NCI-H1105 (cell line): Measurements from ENCODE around the gene RXYLT1.
"Not testable (repeated sequence)": the region's sequence is repeated elsewhere in the genome, so short reads cannot be mapped to it uniquely, and the experiment has no call there.

Experiments
- DNase-seq: peaks from one replicate; lab custom pipeline; 2025; lab: John Stamatoyannopoulos, UW

RXYLT1 gene, protein sequence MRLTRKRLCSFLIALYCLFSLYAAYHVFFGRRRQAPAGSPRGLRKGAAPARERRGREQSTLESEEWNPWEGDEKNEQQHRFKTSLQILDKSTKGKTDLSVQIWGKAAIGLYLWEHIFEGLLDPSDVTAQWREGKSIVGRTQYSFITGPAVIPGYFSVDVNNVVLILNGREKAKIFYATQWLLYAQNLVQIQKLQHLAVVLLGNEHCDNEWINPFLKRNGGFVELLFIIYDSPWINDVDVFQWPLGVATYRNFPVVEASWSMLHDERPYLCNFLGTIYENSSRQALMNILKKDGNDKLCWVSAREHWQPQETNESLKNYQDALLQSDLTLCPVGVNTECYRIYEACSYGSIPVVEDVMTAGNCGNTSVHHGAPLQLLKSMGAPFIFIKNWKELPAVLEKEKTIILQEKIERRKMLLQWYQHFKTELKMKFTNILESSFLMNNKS

DNA sequence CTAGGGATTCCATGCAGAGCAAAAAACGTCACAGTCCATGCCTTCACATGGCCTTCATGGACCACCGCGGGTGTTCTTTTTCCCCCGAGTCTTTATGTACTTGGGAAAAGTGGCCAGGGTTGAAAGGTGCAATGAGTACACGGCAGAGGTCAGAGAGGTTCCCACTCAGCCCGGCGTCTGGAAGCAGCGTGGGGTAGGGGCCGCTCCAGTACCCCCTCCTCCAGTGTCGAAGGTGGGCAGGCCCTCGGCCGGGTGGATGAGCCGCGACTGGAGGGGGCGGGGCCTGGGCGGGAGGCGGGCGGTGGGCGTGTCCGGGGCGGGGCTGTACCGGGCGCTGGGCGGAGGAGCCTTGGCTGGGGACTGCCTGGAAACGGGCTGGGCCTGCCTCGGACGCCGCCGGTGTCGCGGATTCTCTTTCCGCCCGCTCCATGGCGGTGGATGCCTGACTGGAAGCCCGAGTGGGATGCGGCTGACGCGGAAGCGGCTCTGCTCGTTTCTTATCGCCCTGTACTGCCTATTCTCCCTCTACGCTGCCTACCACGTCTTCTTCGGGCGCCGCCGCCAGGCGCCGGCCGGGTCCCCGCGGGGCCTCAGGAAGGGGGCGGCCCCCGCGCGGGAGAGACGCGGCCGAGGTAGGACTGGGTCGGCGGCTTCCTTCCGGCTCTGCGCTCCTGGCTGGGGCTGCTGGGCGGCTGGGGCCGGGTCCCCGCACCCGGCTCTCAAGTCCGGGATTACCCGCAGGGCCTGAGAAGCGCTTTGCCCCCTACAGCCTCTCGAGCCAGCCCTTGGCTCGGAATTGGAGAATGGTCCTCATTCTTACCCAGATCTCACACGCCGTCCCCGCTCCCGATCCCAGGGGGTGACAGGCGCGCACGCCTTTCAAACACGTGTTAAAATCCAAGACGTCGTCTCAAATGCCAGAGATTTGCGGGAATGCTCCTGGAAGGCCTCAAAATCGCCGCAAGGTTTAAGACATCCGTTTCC, at the start of gene RXYLT1:
RXYLT1 (plus strand) TSS at position 412 of the 984 bp plus-strand sequence; CDS start at position 464, 52 bp downstream.
- DNase-seq = peak; percentile 80

- not testable (repeated sequence) for DNase-seq
Observed at GRCh38 chr12:63732779-63733178, 46.9 kb upstream of the RXYLT1 start.

DNA sequence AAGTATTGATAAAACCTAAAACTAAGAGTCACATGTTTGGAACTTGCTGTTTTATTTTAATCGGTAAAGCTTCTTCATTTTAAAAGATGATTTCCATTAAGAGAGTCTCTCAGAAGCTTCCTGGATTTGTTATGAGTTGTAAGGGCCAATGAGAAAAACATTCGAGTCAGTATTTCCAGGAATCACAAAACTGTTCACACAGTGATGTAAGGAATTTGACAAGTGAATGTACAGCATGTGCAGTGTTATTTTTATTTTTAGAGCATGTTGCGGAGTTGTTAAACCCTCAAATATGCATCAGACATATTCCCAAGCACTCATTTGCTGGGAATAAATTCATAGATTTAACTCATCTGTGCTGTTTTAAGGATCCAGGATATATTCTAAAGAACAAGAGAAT, 46.1 kb upstream of the RXYLT1 start:
- DNase-seq = not testable (repeated sequence)

DNA sequence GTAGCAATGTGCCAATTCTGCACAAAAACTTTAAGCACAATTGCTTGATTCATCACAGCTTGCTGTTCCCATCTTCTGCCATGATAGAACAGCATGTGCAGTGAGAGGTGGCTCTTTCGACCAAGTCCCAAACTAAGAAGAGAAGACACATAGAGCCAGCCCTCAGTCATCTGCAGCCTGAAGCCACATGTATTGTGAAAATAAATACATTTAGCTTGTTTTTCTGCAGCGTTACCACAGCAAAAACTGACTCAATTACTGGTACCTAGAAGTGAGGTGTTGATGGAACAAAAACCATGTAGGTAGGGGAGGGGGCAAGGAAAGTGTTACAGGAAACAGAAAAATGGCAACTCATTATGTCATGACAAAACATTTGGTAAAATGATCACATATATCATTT, 39.2 kb upstream of the RXYLT1 start:
- not testable (repeated sequence) for DNase-seq

- not testable (repeated sequence) for DNase-seq
Observed at GRCh38 chr12:63741431-63741830, 38.3 kb upstream of the RXYLT1 start.

GRCh38 chr12:63744110-63744509, 35.6 kb upstream of the RXYLT1 start:
- not testable (repeated sequence) for DNase-seq

GRCh38 chr12:63746470-63746869, 33.2 kb upstream of the RXYLT1 start:
- DNase-seq = not testable (repeated sequence)

DNA sequence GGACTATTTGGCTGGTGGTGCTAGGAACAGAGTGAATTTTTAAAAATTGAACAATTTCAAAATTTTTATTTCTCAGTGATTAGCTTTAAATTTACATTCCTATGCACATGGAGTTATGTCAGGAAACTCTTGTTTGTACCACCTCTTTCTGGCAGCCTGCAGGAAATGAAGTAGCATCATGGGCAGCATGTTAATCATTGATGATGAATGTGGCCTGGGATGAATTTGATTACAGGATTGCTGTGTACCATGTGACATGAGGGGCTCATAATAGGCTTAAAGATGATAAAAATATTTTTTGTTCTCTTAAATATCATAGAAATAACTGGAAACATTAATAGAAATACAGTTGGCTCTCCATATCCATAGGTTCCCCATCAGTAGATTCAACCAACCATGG, 32.6 kb upstream of the RXYLT1 start:
- not testable (repeated sequence) for DNase-seq

DNA sequence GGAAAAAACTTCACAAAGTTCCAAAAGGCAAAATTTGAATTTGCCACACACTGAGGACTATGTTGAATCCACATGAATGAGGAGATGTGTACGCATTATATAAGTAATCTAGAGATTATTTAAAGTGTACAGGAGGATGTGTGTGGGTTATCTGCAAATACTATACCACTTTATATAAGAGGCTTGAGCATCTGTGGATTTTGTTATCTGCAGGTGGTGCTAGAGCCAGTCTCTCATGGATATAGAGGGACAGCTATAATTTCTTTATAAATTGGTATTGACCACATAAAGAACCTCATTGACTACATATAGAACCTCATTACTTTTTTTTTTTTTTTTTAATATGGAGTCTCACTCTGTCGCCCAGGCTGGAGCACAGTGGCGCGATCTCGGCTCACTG, 32.2 kb upstream of the RXYLT1 start:
- DNase-seq = no peak

- no peak for DNase-seq
Observed at GRCh38 chr12:63752283-63752682, 27.4 kb upstream of the RXYLT1 start.

- DNase-seq = no peak
Observed at GRCh38 chr12:63752841-63753240, 26.9 kb upstream of the RXYLT1 start.

DNA sequence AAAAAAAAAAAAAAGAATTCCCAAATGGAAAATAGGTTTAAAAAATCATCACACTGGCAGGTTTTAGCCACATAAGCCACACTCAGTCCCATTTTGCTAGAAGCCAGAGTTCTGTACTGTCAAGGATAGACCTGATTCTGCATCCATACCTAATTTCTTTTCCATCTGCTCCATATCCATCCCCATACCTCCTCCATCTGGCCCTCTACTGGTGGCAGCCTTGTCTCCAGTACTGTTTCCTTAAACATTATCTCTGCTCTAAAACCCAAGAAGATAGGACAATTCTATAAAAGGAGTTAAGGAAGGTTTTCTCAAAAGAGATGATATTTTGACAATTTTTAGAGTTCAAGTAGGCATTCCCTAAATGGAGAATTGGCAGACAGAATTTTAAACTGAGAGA, 26.0 kb upstream of the RXYLT1 start:
- DNase-seq = no peak

DNA sequence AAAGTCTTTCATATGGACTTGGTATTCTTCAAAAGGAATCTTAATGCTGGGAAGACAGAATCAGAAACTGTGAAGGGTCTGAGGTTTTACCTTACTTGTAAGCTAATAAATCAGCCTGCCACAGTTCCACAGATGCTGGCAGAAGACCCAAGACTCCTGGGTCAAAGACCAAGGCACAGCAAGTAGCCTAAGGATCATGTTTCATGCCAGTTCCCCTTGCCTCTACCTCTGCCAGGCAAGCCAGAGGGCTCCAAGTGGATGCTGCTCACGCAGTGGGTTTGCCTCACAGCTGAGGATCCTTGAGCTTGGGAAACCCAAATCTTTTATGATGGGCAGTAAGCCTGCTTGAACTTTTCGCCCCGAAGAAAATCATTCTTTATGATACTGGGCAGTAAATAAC, 15.2 kb upstream of the RXYLT1 start:
- DNase-seq = no peak

GRCh38 chr12:63766498-63766897, 13.2 kb upstream of the RXYLT1 start:
- DNase-seq = no peak

- no peak for DNase-seq
Observed at GRCh38 chr12:63770375-63770774, 9.3 kb upstream of the RXYLT1 start.

DNA sequence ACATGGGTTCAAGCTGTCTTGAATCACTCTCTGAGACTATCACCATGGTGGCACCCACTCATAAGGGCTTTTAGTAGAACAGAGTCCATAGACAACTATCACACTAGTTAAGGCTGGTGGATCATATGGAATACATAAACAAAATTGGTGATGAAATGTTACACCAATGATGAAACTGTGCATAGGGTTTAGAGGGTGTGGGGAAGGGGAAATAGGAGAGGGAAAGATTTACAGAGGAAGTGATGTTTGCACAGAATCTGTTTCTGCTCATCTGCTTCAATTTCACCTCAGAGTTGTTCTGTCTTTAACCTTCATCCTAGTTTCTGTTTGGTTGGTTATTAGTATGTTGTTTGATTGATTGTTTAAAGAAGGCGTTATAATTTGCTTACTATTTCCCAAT, 2.4 kb upstream of the RXYLT1 start:
- DNase-seq = no peak

DNA sequence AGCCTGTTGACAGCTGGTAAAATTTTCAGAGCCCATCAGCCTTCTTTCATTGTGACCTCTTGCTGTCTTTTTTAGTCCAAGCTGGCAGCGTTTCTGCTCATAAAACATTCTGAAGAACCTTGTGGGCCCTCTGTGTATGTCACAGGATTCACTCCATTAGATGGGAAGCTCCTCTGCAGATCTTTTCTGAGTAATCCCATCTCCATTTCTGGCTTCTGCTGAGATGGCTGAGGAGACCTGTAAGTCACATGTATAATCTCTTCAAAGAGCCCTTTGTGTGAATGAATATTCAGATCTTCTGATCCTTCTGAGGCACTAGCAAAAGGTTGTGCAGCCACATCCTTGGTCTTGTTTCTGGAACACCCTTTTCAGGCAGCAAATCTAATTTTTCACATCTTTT, 2.8 kb downstream of the RXYLT1 start:
- DNase-seq = no peak

DNA sequence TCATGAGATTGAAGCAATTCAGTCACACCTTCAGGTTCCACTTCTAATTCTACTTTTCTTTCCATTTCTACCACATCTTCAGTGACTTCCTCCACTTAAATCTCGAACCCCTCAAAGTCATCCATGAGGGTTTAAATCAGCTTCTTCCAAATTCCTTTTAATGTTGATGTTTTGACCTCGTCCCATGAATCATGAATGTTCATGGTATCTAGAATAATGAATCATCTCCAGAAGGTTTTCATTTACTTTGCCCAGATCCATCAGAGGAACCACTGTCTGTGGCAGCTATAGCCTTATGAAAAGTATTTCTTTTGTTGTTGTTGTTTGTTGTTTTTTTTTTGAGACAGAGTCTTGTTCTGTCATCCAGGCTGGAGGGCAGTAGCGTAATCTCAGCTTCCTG, 7.6 kb downstream of the RXYLT1 start:
- DNase-seq = no peak

DNA sequence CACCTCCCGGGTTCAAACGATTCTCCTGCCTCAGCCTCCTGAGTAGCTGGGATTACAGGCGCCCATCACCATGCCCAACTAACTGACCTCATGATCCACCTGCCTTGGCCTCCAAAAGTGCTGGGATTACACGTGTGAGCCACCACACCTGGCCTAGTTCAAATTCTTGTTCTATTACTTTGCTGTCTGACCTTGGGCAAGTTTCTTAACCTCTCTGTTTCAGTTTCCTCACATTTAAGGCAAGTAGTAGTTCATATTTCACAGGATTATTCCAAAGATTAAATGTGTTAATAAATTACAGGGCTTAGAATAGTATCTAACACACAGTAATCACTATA, 10.9 kb downstream of the RXYLT1 start:
- DNase-seq = no peak

DNA sequence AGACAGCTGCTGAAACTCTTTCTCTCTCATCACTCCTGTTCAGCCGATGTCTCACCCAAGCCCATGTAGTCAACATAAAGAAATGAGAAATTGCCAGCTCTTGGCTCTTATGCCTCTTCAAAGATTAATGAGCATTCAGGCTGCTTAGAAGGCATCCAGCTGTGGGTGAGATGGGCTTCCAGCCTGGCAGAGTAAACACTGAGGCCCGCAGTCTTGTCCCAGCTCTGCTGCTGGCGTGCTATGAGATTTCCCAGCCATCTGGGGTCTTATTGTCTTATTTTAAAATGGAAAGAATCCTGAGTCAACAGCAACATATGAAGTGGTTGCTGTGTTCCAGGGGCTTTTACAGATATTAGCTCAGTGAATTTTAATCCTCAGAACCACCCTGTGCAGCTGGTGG, 12.6 kb downstream of the RXYLT1 start:
- peak; percentile 53 for DNase-seq

- DNase-seq = no peak
Observed at GRCh38 chr12:63795032-63795687, 15.5 kb downstream of the RXYLT1 start.

GRCh38 chr12:63795944-63796343, 16.2 kb downstream of the RXYLT1 start:
- no peak for DNase-seq
